GM06990 (cell line): ENCODE results near the gene CR2.
A peak's percentile ranks its signal among the peaks of the same experiment; 100 is the strongest.

Source experiments
- DNase-seq: peaks from one replicate; pipeline ENCODE4 v3.0.0-alpha.2; 2011; ENCODE audit not compliant: insufficient read length; ENCODE audit errors: extremely low read depth
- H3K27me3 ChIP-seq: replicated peaks from 2 replicates; pipeline ENCODE4 v1.6.0; 2011; ENCODE audit warnings: low read length; ENCODE audit not compliant: control insufficient read depth, insufficient read depth
- H3K36me3 ChIP-seq: 2 replicates; pipeline ENCODE4 v1.5.1; 2011; ENCODE audit warnings: low read length; ENCODE audit not compliant: control insufficient read depth, insufficient read depth
- H3K4me3 ChIP-seq: replicated peaks from 2 replicates; pipeline ENCODE4 v1.5.1; 2011; ENCODE audit warnings: low read depth, mild to moderate bottlenecking, control low read depth, low read length
- TF ChIP-seq, protein P1 (sequence below): IDR thresholded peaks from 2 replicates; pipeline ENCODE4 v1.5.1; 2011; ENCODE audit warnings: low read length, control low read depth, mild to moderate bottlenecking, inconsistent platforms; ENCODE audit not compliant: insufficient read depth, poor library complexity, severe bottlenecking

The CR2 gene

DNA sequence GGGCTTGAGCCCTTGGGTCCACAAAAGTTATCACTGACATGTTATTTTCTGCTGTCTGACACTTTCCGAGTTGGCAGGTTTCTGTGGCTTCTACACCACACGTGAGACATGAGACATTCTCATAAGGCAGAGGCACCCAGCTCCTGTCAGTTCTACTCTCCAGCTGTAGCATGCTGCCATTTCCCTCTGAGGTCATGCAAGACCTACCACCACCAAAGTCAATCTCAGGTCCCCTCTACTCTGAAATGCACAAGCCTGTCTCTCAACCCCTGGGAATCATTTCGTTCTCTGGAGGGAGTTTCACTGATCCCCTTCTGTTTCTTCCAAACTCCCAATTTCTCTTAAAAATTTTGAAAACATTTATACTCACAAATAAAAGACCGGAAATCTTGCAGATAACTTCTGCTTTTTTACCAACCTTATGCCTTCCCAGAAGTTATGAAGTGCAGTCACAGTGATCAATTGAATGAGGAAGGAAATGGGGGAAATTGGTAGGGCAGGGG lies 39.5 kb upstream of the CR2 start:
- Histone ChIP-seq H3K27me3 (no peaks in the 10 kb centered on the region), H3K36me3 (no peaks in the 10 kb centered on the region), H3K4me3 (no peak overlapping the region)
- TF ChIP-seq, protein P1, sequence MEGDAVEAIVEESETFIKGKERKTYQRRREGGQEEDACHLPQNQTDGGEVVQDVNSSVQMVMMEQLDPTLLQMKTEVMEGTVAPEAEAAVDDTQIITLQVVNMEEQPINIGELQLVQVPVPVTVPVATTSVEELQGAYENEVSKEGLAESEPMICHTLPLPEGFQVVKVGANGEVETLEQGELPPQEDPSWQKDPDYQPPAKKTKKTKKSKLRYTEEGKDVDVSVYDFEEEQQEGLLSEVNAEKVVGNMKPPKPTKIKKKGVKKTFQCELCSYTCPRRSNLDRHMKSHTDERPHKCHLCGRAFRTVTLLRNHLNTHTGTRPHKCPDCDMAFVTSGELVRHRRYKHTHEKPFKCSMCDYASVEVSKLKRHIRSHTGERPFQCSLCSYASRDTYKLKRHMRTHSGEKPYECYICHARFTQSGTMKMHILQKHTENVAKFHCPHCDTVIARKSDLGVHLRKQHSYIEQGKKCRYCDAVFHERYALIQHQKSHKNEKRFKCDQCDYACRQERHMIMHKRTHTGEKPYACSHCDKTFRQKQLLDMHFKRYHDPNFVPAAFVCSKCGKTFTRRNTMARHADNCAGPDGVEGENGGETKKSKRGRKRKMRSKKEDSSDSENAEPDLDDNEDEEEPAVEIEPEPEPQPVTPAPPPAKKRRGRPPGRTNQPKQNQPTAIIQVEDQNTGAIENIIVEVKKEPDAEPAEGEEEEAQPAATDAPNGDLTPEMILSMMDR: no peak
- DNase-seq: peak; percentile 71

- TF ChIP-seq, protein P1: no peak
- DNase-seq: no peak
- Histone ChIP-seq H3K4me3 (no peak overlapping the region), H3K36me3 (no peaks in the 10 kb centered on the region), H3K27me3 (no peaks in the 10 kb centered on the region)
Observed at GRCh38 chr1:207417076-207417475, 37.1 kb upstream of the CR2 start.

DNA sequence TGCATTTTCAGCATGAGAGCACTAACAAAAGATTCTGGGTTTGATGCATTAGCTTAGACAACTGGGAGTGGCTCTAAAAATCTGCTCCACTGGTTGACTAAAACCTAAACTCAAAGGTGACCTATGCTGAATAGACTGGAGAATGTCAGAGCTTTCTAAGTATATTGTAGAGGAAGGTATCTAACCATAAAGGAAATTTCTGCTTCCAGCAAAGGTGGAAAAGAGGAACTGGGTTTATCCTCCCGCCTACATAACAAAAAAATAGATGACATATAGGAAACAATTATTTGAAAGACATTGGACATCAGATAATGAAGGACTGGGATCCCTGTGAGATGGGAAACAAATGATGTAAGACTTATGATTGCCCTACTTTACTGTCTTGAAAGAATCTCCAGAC lies 35.8 kb upstream of the CR2 start:
- Histone ChIP-seq H3K36me3 (no peaks in the 10 kb centered on the region), H3K4me3 (no peak overlapping the region), H3K27me3 (no peaks in the 10 kb centered on the region)
- DNase-seq: no peak
- TF ChIP-seq, protein P1: no peak

DNA sequence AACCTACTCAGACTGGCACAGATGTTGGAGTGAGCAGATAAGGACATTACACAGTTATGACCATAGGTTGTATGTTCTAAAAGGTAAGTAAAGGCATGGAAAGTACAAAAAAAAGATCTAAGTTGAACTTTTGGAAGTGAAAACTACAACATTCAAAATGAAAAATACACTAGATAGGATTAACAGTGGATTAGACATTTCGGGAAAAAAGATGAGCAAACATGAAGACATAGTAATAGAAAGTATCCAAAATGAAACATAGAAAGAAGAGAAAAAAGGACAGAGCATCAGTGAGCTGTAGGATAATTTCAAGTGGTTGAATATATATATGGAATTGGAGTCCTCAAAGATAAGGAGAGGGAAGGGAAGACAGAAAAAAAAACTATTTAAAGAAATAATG lies 34.0 kb upstream of the CR2 start:
- Histone ChIP-seq H3K4me3 (no peak overlapping the region), H3K27me3 (no peaks in the 10 kb centered on the region), H3K36me3 (no peaks in the 10 kb centered on the region)
- no peak for DNase-seq
- TF ChIP-seq, protein P1: no peak

- DNase-seq: no peak
- TF ChIP-seq, protein P1: no peak
- H3K27me3 ChIP-seq: no peaks in the 10 kb centered on the region
- no peak overlapping the region for H3K4me3 ChIP-seq
- no peaks in the 10 kb centered on the region for H3K36me3 ChIP-seq
Observed at GRCh38 chr1:207421078-207421477, 33.0 kb upstream of the CR2 start.
